Measurements from ENCODE around the gene IL1F10.

DNA sequence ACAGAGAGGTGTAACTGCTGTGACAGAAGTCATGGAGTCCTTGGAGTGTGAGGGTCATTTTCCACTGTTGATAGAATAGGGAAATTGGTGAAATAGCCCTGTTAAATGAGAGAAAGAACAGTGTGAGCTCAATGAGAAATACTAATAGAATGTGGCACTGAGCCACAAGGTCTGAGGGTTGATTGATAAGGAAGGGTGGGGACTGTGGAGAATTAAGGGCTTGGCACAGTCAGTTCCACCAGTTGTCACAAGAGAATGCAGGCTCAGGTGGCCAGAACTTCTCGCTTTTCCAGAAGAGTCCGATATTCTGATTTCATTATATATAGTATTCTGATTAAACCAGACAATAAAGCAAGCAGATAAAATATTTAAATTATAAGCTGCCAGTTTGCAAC lies 50.5 kb downstream of the IL1F10 start:
- TF ChIP-seq, protein P1, sequence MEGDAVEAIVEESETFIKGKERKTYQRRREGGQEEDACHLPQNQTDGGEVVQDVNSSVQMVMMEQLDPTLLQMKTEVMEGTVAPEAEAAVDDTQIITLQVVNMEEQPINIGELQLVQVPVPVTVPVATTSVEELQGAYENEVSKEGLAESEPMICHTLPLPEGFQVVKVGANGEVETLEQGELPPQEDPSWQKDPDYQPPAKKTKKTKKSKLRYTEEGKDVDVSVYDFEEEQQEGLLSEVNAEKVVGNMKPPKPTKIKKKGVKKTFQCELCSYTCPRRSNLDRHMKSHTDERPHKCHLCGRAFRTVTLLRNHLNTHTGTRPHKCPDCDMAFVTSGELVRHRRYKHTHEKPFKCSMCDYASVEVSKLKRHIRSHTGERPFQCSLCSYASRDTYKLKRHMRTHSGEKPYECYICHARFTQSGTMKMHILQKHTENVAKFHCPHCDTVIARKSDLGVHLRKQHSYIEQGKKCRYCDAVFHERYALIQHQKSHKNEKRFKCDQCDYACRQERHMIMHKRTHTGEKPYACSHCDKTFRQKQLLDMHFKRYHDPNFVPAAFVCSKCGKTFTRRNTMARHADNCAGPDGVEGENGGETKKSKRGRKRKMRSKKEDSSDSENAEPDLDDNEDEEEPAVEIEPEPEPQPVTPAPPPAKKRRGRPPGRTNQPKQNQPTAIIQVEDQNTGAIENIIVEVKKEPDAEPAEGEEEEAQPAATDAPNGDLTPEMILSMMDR (IDR thresholded peaks at IDR 0.05) = no peak
- no peak for TF ChIP-seq POLR2A (IDR thresholded peaks at IDR 0.05)
